Common myeloid progenitor, CD34-positive (primary cell): ENCODE results near the gene CD93.

Experiments used
- CTCF ChIA-PET: fragments of 350-600 bp; sonication (Branson Sonifier 250); formaldehyde crosslinking; loops from one replicate; lab custom pipeline; 2021; ENCODE audit warnings: antibody characterized with exemption; lab: Charles Lee
- POLR2A ChIA-PET: fragments of 350-600 bp; sonication (Branson Sonifier 250); formaldehyde crosslinking; loops from one replicate; lab custom pipeline; 2021; ENCODE audit warnings: antibody characterized with exemption; lab: Charles Lee
- DNase-seq, 3 donors: peaks; one replicate each; pipeline versions ENCODE4 v3.0.0 to v3.0.0-alpha.2; 2013
- H3K27ac ChIP-seq, 2 experiments: 1 replicate in 1 of 2; 2 replicates in 1 of 2; pipeline ENCODE4 v1.7.0; 2013; ENCODE audit warnings: inconsistent platforms in 2 of 2, low read length in 2 of 2, mild to moderate bottlenecking in 2 of 2, low read depth in 1 of 2, moderate library complexity in 1 of 2; ENCODE audit not compliant: severe bottlenecking in 2 of 2, insufficient read depth in 1 of 2, poor library complexity in 1 of 2
- H3K27me3 ChIP-seq, 5 experiments: replicated peaks in 2 of 5; 1 replicate in 3 of 5; 2 replicates in 2 of 5; pipeline versions ENCODE4 v1.6.1 to v1.7.0; 2013; ENCODE audit warnings: low read length in 4 of 5, mild to moderate bottlenecking in 2 of 5, moderate library complexity in 2 of 5, inconsistent platforms in 1 of 5; ENCODE audit not compliant: insufficient read depth in 5 of 5, control insufficient read depth in 4 of 5
- H3K36me3 ChIP-seq, 4 experiments: 1 replicate in 2 of 4; 2 replicates in 2 of 4; pipeline versions ENCODE4 v1.6.1 to v1.7.0; 2013; ENCODE audit warnings: low read length in 3 of 4, control low read depth in 1 of 4, mild to moderate bottlenecking in 1 of 4; ENCODE audit not compliant: control insufficient read depth in 4 of 4, insufficient read depth in 4 of 4
- H3K4me1 ChIP-seq, 4 experiments: 1 replicate in 3 of 4; 2 replicates in 1 of 4; pipeline versions ENCODE4 v1.6.1 to v1.7.1; 2013; ENCODE audit warnings: low read length in 3 of 4, mild to moderate bottlenecking in 3 of 4, control low read depth in 1 of 4, inconsistent platforms in 1 of 4, moderate library complexity in 1 of 4; ENCODE audit not compliant: control insufficient read depth in 4 of 4, insufficient read depth in 4 of 4; ENCODE audit errors: control extremely low read depth in 1 of 4
- H3K4me3 ChIP-seq, 7 experiments: 1 replicate in 4 of 7; 2 replicates in 3 of 7; pipeline versions ENCODE4 v1.5.1 to v1.7.0; 2013; ENCODE audit warnings: mild to moderate bottlenecking in 7 of 7, low read length in 6 of 7, moderate library complexity in 6 of 7, inconsistent platforms in 2 of 7, low read depth in 2 of 7, control low read depth in 1 of 7; ENCODE audit not compliant: insufficient read depth in 4 of 7, control insufficient read depth in 1 of 7; ENCODE audit errors: extremely low read depth in 1 of 7
- H3K9me3 ChIP-seq, 5 experiments: 1 replicate in 4 of 5; 2 replicates in 1 of 5; pipeline versions ENCODE4 v1.6.1 to v1.7.1; 2013; ENCODE audit warnings: low read length in 4 of 5, mild to moderate bottlenecking in 2 of 5, inconsistent platforms in 1 of 5, low read depth in 1 of 5, moderate library complexity in 1 of 5; ENCODE audit not compliant: control insufficient read depth in 4 of 5, insufficient read depth in 2 of 5; ENCODE audit errors: control extremely low read depth in 1 of 5
- whole genome bisulfite sequencing: methylation state at CpG from one replicate; pipeline ENCODE4 v1.1.5; 2013; ENCODE audit not compliant: insufficient coverage; 5-methylcytosine and 5-hydroxymethylcytosine counted together

CD93 gene

GRCh38 chr20:23048283-23049200, 37.6 kb downstream of the CD93 start:
- ChIA-PET CTCF (interaction anchor here (0.9 to 4.1 kb wide), 10 partner anchors 14 to 359 kb away, joined by 3 to 40 read pairs (median 5); partner anchors contain the start of gene CD93), POLR2A (interaction anchor here (1.0 kb wide), 1 partner anchor 64 kb away, joined by 3 read pairs; no protein-coding TSS in a partner anchor)
- no peak overlapping the region for H3K27ac ChIP-seq
- H3K4me1 ChIP-seq = peaks cover 0 to 43% (median 40%) of the 10 kb centered on the region in 4 experiments
- DNase-seq = peak; percentile 68 to 82 (median 78)
- H3K36me3 ChIP-seq = no peaks in the 10 kb centered on the region
- peak overlapping the region; percentile 17 to 74 (median 62) for H3K4me3 ChIP-seq
- 3% methylated on average over 88 of the region's 92 CpGs for WGBS
- H3K27me3 ChIP-seq = peaks cover 0 to 75% (median 16%) of the 10 kb centered on the region in 5 experiments
- no peaks in the 10 kb centered on the region for H3K9me3 ChIP-seq

- Histone ChIP-seq H3K9me3 (no peaks in the 10 kb centered on the region), H3K4me3 (peak overlapping the region in 5 of 7 experiments; percentile 9 to 74 (median 25)), H3K27ac (no peak overlapping the region), H3K4me1 (peaks cover 0 to 43% (median 40%) of the 10 kb centered on the region in 4 experiments), H3K36me3 (no peaks in the 10 kb centered on the region), H3K27me3 (peaks cover 0 to 72% (median 16%) of the 10 kb centered on the region in 5 experiments)
- CTCF ChIA-PET = interaction anchor here (0.7 to 3.7 kb wide), 7 partner anchors 28 to 293 kb away, joined by 3 to 12 read pairs (median 4); partner anchors contain the start of gene CD93
- POLR2A ChIA-PET = no interaction called here
- 13% methylated on average over 42 of the region's 47 CpGs for WGBS
- DNase-seq = peak; percentile 51 to 66 (median 61)
Measured at GRCh38 chr20:23047738-23048214, 38.3 kb downstream of the CD93 start.

GRCh38 chr20:23047001-23047737, 39.0 kb downstream of the CD93 start:
- 84% methylated on average over 8 of the region's 13 CpGs for WGBS
- Histone ChIP-seq H3K4me3 (peak overlapping the region in 4 of 7 experiments; percentile 15 to 74 (median 44)), H3K9me3 (no peaks in the 10 kb centered on the region), H3K27ac (no peak overlapping the region), H3K36me3 (no peaks in the 10 kb centered on the region), H3K27me3 (peaks cover 0 to 66% (median 15%) of the 10 kb centered on the region in 5 experiments), H3K4me1 (peaks cover 0 to 43% (median 40%) of the 10 kb centered on the region in 4 experiments)
- no peak for DNase-seq
- POLR2A ChIA-PET = no interaction called here
- CTCF ChIA-PET = interaction anchor here (0.7 to 3.7 kb wide), 8 partner anchors 22 to 294 kb away, joined by 3 to 12 read pairs (median 4); no protein-coding TSS in a partner anchor

GRCh38 chr20:23046431-23046830, 39.7 kb downstream of the CD93 start:
- CTCF ChIA-PET = interaction anchor here (1.2 to 3.7 kb wide), 5 partner anchors 17 to 295 kb away, joined by 3 to 8 read pairs (median 4); no protein-coding TSS in a partner anchor
- DNase-seq = no peak
- H3K27ac ChIP-seq = no peak overlapping the region
- H3K4me3 ChIP-seq = no peak overlapping the region
- POLR2A ChIA-PET = no interaction called here
- peaks cover 0 to 60% (median 15%) of the 10 kb centered on the region in 5 experiments for H3K27me3 ChIP-seq
- peaks cover 0 to 43% (median 40%) of the 10 kb centered on the region in 4 experiments for H3K4me1 ChIP-seq
- H3K36me3 ChIP-seq = no peaks in the 10 kb centered on the region
- H3K9me3 ChIP-seq = no peaks in the 10 kb centered on the region

GRCh38 chr20:23043376-23043775, 42.7 kb downstream of the CD93 start:
- POLR2A ChIA-PET = no interaction called here
- Histone ChIP-seq H3K36me3 (no peaks in the 10 kb centered on the region), H3K4me1 (peaks cover 0 to 12% (median 11%) of the 10 kb centered on the region in 4 experiments), H3K9me3 (no peaks in the 10 kb centered on the region), H3K27me3 (peaks cover 0 to 39% (median 15%) of the 10 kb centered on the region in 5 experiments), H3K4me3 (no peak overlapping the region), H3K27ac (no peak overlapping the region)
- DNase-seq = no peak
- CTCF ChIA-PET = interaction anchor here (0.7 to 1.5 kb wide), 5 partner anchors 27 to 351 kb away, joined by 3 to 4 read pairs (median 3); no protein-coding TSS in a partner anchor
- WGBS = 90% methylated on average over 6 of the region's 6 CpGs

GRCh38 chr20:23042270-23042669, 43.9 kb downstream of the CD93 start:
- Histone ChIP-seq H3K4me1 (peaks cover 0 to 5% (median under 1%) of the 10 kb centered on the region in 4 experiments), H3K27ac (no peak overlapping the region), H3K4me3 (no peak overlapping the region), H3K36me3 (no peaks in the 10 kb centered on the region), H3K27me3 (peaks cover 0 to 35% (median 9%) of the 10 kb centered on the region in 5 experiments), H3K9me3 (no peaks in the 10 kb centered on the region)
- no peak for DNase-seq
- ChIA-PET POLR2A (no interaction called here), CTCF (interaction anchor here (1.3 to 1.5 kb wide), 3 partner anchors 25 to 350 kb away, joined by 3 to 4 read pairs (median 4); no protein-coding TSS in a partner anchor)
- 73% methylated on average over 3 of the region's 3 CpGs for WGBS
